Measurements from ENCODE around the gene GPR4.

Gene GPR4

DNA sequence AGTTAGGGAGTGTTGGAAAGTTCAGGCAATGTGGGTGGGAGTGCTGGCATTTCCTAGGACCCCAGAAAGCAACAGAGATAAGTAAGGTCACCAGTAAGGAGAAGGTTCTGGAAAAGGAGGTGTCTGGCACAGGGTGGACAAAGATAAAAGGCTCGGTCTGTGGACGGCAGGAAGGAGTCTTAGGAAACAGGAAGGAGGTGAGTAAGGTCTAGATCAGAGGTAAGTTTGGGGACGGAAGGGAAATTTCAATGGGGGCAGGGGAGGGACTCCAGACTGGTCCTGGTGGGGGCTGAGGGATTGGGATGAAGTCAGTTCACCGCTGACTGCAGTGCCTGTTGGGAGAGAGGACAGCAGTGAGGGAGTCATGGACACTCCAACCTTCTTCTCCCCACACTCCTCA, 9.6 kb downstream of the GPR4 start:
- TF ChIP-seq, protein P1, sequence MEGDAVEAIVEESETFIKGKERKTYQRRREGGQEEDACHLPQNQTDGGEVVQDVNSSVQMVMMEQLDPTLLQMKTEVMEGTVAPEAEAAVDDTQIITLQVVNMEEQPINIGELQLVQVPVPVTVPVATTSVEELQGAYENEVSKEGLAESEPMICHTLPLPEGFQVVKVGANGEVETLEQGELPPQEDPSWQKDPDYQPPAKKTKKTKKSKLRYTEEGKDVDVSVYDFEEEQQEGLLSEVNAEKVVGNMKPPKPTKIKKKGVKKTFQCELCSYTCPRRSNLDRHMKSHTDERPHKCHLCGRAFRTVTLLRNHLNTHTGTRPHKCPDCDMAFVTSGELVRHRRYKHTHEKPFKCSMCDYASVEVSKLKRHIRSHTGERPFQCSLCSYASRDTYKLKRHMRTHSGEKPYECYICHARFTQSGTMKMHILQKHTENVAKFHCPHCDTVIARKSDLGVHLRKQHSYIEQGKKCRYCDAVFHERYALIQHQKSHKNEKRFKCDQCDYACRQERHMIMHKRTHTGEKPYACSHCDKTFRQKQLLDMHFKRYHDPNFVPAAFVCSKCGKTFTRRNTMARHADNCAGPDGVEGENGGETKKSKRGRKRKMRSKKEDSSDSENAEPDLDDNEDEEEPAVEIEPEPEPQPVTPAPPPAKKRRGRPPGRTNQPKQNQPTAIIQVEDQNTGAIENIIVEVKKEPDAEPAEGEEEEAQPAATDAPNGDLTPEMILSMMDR (IDR thresholded peaks at IDR 0.05; ENCODE audit: extremely low read depth, missing control alignments) = no peak
- DNase-seq (ENCODE audit: low spot score) = no peak

DNA sequence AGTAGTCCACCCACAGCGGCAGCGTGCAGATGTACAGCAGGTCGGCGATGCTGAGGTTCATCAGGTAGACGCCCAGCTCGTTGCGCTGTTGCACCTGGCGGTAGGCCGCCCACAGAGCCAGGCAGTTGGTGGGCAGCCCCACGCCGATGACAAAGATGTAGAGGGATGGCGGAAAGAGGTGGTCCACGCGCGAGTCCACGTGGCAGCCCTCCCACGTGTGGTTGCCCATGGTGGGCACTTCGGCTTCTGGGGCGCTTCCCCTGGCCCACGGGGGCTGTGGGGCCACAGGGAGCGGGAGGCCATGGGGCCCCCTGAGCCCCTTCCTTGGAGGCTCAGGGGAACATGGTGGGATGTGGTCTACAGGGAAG, 10.4 kb downstream of the GPR4 start:
- DNase-seq (ENCODE audit: low spot score) = no peak
- TF ChIP-seq, protein P1 (IDR thresholded peaks at IDR 0.05; ENCODE audit: extremely low read depth, missing control alignments) = no peak

DNA sequence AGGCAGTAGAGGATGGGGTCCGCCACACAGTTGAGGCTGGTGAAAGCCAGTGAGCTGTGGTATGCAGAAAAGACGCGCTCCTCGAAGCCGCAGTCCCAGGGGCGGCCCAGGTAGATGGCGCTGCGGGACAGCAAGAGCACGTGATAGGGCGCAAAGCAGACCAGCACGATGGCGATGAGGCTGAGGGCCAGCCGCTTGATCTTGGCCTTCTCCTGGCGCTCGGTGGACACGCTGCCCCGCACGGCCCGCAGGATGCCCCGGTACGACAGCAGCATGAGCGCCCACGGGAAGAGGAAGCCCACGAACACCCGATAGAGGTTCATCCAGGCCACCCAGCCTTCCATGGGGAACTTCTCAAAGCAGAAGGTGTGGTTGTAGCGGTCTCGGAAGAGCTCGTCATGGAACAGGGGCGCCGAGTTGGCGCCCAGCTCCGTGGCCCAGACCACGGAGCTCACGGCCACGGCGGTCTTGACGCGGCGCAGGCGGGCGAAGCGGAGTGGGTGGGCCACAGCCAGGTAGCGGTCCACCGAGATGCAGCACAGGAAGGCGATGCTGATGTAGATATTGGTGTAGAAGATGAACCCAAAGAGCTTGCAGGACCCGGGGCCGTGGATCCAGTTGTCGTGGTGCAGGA, 10.9 kb downstream of the GPR4 start:
- TF ChIP-seq, protein P1 (IDR thresholded peaks at IDR 0.05; ENCODE audit: extremely low read depth, missing control alignments) = no peak
- no peak for DNase-seq (ENCODE audit: low spot score)

DNA sequence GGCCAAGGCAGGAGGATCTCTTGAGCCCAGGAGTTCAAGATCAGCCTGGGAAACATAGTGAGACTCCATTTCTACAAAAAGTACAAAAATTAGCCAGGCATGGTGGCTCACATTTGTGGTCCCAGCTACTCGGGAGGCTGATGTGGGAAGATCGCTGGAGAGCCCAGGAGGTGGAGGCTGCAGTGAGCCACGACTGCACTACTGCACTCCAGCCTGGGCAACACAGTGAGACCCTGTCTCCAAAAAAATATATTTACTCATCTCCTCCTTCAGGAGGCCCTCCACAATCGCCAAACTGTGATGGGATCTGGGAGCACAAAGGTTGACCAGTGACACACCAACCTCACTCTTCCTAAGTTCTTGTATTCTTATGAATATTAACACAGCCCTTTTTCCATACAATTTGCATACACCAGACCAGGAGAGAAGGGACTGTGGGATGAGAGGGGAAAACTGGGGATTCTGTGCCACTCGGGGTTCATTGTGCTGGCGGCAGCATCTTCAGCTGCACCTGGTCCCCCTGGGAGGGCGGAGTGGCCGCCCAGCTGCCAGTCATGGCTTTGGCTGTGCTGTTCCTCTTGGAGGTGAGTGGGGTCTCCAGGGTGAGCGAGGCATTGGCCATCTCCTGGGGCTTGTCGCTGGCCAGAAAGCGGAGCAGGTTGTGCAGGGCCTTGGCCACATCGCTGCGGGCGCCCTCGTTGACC, 11.6 kb downstream of the GPR4 start:
- TF ChIP-seq, protein P1 (IDR thresholded peaks at IDR 0.05; ENCODE audit: extremely low read depth, missing control alignments) = no peak
- DNase-seq (ENCODE audit: low spot score) = no peak

DNA sequence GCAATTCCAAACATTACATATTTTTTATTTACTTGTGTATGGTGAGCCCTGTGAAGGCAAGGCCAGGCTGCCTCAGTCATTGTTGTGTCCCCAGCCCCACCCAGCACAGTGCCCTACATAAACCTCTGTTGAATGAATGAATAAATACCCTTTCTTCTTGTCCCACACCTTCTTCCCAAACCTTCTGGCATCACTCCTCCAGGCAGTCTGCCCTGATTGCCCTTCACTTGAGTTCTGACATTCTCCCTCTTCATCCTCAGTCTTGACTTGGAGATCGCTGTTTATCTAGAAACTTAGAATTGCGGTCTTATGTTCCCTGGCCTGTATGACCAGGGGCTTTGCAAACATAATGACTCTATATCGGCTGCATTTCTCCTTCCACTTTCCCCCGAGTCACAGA, 12.2 kb downstream of the GPR4 start:
- TF ChIP-seq, protein P1 (IDR thresholded peaks at IDR 0.05; ENCODE audit: extremely low read depth, missing control alignments) = no peak
- DNase-seq (ENCODE audit: low spot score) = no peak

DNA sequence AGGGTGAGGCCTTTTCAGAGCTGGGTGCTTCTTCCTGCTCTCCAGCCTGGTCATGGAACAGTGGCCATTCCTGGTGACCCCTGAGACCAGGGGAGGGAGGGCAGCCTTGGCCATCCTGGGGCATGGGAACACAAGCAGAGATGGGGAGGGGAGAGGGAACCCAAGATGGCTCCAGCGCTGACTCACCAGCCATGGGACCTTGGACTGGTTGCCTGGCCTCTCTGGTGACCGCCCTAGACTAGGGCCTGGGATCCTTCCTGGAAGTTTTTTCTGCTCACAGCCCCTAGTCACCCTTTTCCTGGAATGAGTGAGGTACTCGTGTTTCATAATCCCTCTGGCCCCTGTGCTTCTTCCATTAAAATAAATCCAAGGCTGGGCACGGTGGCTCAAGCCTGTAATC, 14.1 kb downstream of the GPR4 start:
- TF ChIP-seq, protein P1 (IDR thresholded peaks at IDR 0.05; ENCODE audit: extremely low read depth, missing control alignments) = no peak

DNA sequence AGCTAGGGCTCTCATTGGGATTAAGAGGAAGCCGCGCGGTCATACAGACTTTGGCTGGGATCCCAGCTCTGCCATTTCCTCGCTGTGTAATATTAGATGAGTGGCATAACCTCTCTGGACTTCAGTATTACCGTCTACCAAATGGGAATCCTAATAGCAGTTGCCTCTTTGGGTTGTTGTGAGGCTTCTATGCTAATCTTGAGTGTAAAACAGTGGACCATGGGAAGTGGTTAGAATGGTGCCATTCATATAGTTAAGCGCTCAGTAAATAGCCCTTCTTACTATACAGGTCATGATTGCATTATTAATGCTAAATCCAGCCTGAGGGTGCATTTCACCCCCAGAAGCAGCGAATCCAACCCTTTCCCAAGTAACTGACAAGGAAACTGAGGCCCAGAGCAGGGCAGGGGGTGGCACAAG, 16.8 kb downstream of the GPR4 start:
- DNase-seq (ENCODE audit: low spot score) = no peak
- TF ChIP-seq, protein P1 (IDR thresholded peaks at IDR 0.05; ENCODE audit: extremely low read depth, missing control alignments) = no peak

More for the DNA sequence above, 14.1 kb downstream of the GPR4 start:
- no peak for DNase-seq (ENCODE audit: low spot score)

All from GM20000 (cell line).